Fibroblast of villous mesenchyme (primary cell): ENCODE results near the gene TKT. TPM values are rescaled to one million over a fixed set of nuclear protein-coding genes. Genes with fewer than 3 reads are reported as not detected.

Experiments used
- DNase-seq: peaks from one replicate; pipeline ENCODE4 v3.0.0-alpha.2; 2010; ENCODE audit warnings: low read depth
- H3K4me3 ChIP-seq: 2 replicates; pipeline ENCODE4 v1.5.1; 2011; ENCODE audit warnings: low read depth, mild to moderate bottlenecking, low read length
- CTCF ChIP-seq: IDR thresholded peaks from 2 replicates; pipeline ENCODE4 v1.5.1; 2012; ENCODE audit warnings: low read depth, mild to moderate bottlenecking, low read length; ENCODE audit not compliant: insufficient read depth
- total RNA-seq: library from RNA; depleted of rRNA; stranded (reverse); fragments of >200 nt; gene quantifications from 2 replicates; pipeline ENCODE4 v1.2.3, GENCODE V29; 2012

The TKT gene
- total RNA-seq, 1 donor, result 591 TPM

DNA sequence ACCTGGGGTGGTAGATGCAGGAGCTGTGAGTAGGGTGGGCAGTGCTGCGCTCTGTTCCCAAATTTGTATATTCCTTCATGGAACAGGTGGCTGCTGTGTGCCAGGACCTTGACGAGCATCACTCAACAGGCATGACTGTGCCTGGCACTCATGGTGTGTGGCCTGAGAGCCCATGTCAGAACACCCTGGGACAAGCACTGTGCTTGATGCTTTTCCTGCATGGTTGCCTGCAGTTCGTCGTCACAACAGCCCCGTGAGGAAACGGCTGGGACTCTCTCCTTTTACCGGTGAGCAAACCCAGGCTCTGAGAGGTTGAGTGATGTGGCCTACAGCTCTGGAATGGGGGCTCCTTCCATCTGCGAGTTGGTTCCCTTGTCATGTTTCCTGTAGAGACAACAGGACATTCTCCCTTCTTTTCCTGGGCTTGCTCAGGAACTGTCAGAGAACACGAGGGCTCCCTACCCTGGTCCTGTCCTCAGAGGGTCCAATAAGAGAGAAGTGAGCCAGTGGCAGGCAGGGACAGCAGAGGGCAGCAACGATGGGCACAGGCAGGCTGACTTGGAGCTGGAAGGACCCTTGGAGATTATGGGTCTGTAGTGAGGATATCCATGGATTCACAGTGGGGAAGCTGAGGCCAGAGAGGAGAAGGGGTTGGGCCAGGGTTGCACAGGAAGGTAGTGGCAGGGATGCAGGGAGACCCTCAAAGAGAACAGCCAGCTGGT, 57.4 kb downstream of the TKT start:
- DNase-seq, result no peak
- peak; percentile 9 for TF ChIP-seq CTCF
- no peak overlapping the region for H3K4me3 ChIP-seq

DNA sequence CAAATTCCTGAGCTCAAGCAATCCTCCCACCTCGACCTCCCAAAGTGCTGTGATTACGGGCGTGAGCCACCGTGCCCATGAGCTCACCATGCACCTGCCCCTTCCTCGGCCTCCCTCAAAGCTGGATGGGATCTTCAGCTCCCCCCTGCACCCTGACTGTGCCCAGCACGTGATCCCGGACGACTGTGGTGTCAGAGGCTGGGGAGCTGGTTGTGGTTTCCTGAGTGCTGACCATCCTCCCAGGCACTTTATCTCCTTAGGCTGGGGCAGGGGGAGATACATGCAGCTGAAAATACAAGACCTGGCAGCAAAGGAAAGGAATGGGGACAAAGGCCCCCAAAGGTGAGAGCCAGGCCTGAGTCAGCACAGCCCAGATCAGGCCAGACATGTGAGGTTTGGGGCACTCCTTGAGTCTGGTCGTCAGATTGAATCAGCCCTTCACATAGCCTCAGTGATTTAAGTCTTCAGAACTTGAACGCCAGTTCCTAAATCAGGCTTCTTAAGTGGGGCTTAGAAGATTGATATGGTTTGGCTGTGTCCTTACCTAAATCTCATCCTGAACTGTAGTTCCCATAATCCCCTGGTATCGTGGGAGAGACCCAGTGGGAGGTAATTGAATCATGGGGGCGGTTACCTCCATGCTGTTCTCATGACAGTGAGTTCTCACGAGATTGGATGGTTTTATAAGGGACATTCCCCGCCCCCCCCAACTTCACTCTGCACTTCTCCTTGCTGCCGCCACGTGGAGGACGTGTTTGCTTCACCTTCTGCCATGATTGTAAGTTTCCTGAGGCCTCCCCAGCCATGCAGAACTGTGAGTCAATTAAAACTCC, 59.0 kb downstream of the TKT start:
- peak; percentile 63 for DNase-seq
- TF ChIP-seq CTCF, result no peak
- H3K4me3 ChIP-seq, result no peak overlapping the region

DNA sequence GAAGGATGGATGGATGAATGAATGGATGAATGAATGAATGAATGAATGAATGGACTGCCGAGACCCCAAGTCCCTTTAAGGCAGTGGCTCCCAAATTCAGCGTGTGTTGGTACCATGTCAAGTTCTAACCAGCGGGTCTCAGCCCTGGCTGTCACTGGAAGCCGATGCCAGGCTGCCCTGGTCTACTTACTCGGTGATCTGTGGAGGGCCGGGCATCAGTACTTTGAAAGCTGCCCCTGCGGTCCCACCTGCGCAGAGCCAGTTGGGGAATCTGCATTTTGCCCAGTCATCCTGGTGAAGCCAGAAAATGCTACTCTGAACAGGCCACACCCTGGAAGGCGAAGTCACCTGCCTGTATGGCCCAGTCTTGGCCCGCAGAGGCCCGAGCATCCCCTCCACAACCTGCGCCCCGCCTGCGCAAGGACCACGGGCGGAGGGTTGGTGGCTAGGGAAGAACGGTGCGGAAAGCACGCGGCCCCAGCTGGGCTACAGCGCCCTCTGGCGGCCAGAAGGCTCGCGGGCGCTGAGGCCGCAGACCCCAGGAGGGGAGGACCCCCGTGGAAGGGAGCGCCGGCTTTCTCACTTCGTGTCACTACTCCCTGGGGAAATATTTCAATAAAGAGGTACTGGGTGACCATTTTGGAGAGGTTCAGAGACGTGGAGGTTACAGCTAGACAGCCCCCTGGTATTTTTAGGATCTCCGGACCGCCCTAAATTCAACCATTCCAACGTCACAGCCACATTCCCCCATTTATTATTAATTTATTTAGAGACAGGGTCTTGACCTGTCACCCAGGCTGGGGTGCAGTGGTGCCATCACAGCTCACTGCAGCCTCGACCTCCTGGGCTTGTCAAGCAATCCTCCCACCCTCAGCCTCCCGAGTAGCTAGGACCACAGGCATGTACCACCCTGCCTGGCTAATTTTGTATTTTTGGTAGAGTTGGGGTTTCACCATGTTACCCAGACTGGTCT, 59.9 kb downstream of the TKT start:
- H3K4me3 ChIP-seq, result no peak overlapping the region
- peak; percentile 35 for DNase-seq
- peak; percentile 97 for TF ChIP-seq CTCF

DNA sequence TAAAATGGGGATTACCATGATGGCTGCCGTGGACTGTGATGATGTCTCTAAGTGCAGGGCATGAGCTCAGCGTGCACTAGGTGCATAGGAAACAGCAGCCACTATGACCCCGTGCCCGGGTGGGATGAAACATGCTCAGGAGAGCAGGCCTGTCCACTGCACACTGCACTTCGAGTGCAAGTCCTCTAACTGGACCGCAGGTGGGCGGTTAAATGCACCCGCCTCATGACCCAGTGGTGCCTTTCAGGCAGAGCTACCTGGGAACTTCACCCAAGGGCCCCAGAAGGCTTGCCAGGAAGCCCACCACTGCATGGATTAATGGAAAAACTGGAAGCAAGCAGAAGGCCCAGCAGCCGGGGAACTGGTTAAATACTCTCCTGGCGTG, 60.8 kb downstream of the TKT start:
- DNase-seq, result no peak
- no peak overlapping the region for H3K4me3 ChIP-seq
- no peak for TF ChIP-seq CTCF

GRCh38 chr3:53194210-53195065, 61.4 kb downstream of the TKT start:
- TF ChIP-seq CTCF, result no peak
- peak; percentile 28 for DNase-seq
- H3K4me3 ChIP-seq, result no peak overlapping the region
